ENCODE results near the gene TRPM2. TPM values are rescaled to one million over a fixed set of nuclear protein-coding genes. Genes with fewer than 3 reads are reported as not detected.
A peak's percentile ranks its signal among the peaks of the same experiment; 100 is the strongest.

The TRPM2 gene
- 1 to 10 TPM in 2 of 4 donors, under 1 TPM in 2; 0.29 to 3.1 (median 1.8) TPM for total RNA-seq

DNA sequence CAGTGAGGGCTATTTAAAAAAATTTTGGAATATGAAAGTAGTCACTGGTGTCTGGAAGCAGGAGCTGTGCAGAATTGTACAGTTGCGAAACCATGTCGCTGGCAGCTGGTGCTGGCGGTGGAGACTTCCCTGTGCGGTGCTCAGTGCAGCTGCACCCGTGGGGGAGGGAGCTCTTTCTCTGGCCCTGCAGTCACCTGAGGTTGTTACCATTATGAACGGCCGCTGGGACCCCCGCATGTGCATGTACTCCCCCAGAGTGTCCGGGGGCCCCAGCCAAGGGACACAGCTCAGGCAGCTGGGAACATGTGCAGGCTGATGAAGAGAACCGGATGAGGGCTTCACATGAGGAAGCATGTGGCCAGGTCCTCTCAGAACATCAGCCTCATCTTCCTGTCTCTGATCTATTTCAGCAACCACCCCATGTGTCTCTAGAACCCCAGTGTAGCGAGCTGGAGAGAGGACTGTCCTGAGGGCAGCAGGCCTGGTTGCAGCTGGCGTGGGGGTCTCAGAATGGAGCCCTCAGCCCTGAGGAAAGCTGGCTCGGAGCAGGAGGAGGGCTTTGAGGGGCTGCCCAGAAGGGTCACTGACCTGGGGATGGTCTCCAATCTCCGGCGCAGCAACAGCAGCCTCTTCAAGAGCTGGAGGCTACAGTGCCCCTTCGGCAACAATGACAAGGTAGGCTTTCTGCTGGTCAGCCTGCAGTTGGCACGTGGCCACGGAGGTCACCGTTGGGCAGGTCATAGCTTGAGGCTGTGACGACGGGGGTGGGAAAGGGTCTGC, at the start of gene TRPM2:
Gene TRPM2, plus strand, starts transcription at position 431 of the 780 bp plus-strand sequence. Its CDS starts 80 bp downstream, at position 511.
- H3K4me3 ChIP-seq = no peak within 1 kb of the TSS
- peak in 1 of 2 donors; percentile 70 for DNase-seq
- no peak for TF ChIP-seq CTCF (IDR thresholded peaks at IDR 0.05)
- TF ChIP-seq POLR2A (IDR thresholded peaks at IDR 0.05) = no peak
- peaks cover 3 to 5% of the 10 kb centered on the region in 2 donors for H3K27me3 ChIP-seq
- H3K36me3 ChIP-seq = no peaks in the 10 kb centered on the region
- peak within 1 kb of the TSS in 1 of 2 donors; percentile 0 for H3K27ac ChIP-seq
- intact Hi-C loops (cut with DNase I; ENCODE audit: low total_unique reads) = no loop called here
- H3K4me1 ChIP-seq = no peaks in the 10 kb centered on the region
- H3K9me3 ChIP-seq = no peaks in the 10 kb centered on the region

DNA sequence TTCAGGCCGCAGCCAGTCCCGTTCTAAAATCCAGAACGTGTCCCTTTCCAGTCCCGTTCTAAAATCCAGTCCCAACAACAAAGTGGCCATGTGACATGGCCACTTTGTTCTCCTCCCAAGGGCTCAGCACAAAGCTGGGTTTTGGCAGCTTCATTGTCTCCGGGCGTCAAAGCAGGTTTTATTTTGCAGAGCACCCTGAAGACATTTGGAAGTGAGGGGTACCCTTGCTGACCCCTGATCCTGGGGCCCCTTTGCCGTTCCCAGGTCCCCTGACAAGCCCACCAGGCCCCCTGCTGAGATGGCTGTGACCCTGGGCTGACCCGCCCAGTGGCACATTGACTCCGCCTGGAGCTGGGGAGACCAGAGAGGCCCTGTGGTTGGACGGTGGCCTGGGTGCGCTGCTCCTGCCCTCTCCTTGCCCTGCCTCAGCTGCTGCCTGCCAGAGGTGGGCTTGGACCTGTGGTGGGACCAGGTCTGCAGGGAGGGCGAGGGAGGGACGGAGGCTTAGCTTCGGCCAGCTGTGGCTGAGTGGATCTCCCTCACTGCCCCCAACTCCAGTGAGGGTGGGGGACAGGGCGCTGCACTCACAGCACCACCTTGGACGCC, 49.3 kb upstream of the TRPM2 start:
- peaks cover 0 to 8% of the 10 kb centered on the region in 2 donors for H3K4me1 ChIP-seq
- H3K27ac ChIP-seq = peak overlapping the region in 1 of 2 donors; percentile 6

GRCh38 chr21:44304877-44305293, 48.5 kb upstream of the TRPM2 start:
- Histone ChIP-seq H3K9me3 (no peaks in the 10 kb centered on the region), H3K27ac (no peak overlapping the region), H3K36me3 (no peaks in the 10 kb centered on the region), H3K4me3 (no peak overlapping the region), H3K27me3 (no peaks in the 10 kb centered on the region), H3K4me1 (peaks cover 0 to 6% of the 10 kb centered on the region in 2 donors)
- intact Hi-C loops (cut with DNase I; ENCODE audit: low total_unique reads) = no loop called here
- peak; percentile 31 to 63 (median 56) for TF ChIP-seq CTCF (IDR thresholded peaks at IDR 0.05)
- TF ChIP-seq POLR2A (IDR thresholded peaks at IDR 0.05) = no peak
- peak in 1 of 2 donors; percentile 42 for DNase-seq

More for the DNA sequence above, 49.3 kb upstream of the TRPM2 start:
- Histone ChIP-seq H3K9me3 (no peaks in the 10 kb centered on the region), H3K27me3 (no peaks in the 10 kb centered on the region), H3K4me3 (no peak overlapping the region), H3K36me3 (no peaks in the 10 kb centered on the region)
- intact Hi-C loops (cut with DNase I; ENCODE audit: low total_unique reads) = no loop called here
- no peak for DNase-seq
- no peak for TF ChIP-seq CTCF (IDR thresholded peaks at IDR 0.05)
- TF ChIP-seq POLR2A (IDR thresholded peaks at IDR 0.05) = no peak

- DNase-seq = no peak
- Histone ChIP-seq H3K4me1 (peaks cover 0 to 6% of the 10 kb centered on the region in 2 donors), H3K27ac (no peak overlapping the region), H3K4me3 (no peak overlapping the region), H3K36me3 (no peaks in the 10 kb centered on the region), H3K9me3 (no peaks in the 10 kb centered on the region), H3K27me3 (no peaks in the 10 kb centered on the region)
- intact Hi-C loops (cut with DNase I; ENCODE audit: low total_unique reads) = no loop called here
- TF ChIP-seq POLR2A (IDR thresholded peaks at IDR 0.05) (no peak), CTCF (IDR thresholded peaks at IDR 0.05) (no peak)
Observed at GRCh38 chr21:44305691-44306090, 47.7 kb upstream of the TRPM2 start.
